GM21576 (cell line): ENCODE results near the gene LYRM4.
A peak's percentile ranks its signal among the peaks of the same experiment; 100 is the strongest.

Experiments
- ATAC-seq: cut with Tn5 transposase; IDR thresholded peaks from one replicate; pipeline ENCODE4 v1.9.1; 2021; ENCODE audit warnings: mild to moderate bottlenecking, moderate library complexity; ENCODE audit not compliant: unreplicated experiment

The LYRM4 gene

GRCh38 chr6:5206920-5207561 is 53.7 kb downstream of the LYRM4 start:
- no peak for ATAC-seq

DNA sequence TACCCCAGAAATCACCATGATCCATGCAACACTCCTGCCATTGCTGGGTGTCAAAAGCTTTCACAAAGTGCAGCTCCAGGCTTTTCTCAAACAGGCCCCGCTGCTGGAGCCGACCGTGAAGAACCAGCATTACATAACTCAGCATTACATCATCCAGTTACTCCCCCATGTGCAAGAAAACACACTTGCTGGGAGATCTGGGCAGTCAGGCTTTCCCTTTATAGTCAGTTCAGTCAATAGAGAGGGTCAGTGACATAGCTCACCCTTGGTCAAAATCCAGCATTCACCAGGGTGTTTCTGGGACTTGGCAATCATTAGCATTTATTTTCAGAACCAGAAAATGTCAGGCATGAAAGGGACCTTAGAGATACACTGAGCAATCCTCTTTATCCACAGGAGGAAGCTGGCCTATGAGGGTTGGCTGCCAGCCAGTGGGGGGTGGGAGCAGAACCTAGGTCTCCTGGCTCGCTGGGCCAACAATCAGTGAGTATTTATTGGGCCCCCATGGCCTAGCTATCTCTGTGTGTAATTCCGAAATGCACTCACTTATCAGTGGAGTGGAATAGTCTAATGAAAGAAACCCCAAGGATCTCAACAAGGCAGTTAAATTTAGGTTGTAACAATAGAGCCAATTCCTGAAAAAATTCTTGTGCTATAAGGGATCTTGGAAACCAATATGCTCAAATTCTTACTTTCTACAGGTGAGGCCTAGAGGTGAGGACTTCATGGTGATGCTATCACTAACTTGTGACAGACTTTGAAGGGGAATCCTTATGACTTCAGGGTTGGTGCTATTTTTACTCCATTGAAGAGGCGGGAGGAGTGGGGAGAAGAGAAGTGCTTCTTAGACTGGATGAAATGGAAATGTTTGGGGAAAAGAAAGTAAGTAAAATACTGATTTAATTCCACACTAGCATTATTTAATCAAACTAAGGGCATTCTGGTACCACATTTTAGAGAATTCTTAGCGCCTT is 54.6 kb downstream of the LYRM4 start:
- ATAC-seq, result no peak

DNA sequence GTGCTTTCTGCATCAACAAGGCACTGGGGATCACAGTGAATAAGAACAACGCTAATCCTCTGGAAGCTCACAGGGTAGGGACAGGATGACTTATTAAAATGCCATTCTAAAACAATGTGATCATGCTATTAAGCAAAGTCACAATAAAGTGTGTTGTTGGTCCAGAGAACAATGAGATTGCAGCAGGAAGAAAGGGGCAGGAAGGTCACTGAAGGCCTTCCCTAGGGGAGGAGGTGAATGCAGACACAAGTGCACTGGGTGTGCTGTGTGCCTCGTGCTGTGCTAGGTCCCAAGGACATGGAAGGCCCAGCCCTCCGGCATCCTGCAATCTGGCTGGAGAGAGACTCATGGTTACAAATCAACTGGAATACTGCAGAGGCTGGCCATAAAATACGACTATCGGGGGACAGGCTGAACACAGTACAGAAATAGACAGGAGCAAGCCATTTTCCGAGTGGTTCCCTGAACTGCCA is 55.7 kb downstream of the LYRM4 start:
- ATAC-seq, result no peak

- no peak for ATAC-seq
These were observed 56.4 kb downstream of the LYRM4 start for GRCh38 chr6:5204376-5204775.

GRCh38 chr6:5203546-5203945 is 57.2 kb downstream of the LYRM4 start:
- ATAC-seq, result no peak

DNA sequence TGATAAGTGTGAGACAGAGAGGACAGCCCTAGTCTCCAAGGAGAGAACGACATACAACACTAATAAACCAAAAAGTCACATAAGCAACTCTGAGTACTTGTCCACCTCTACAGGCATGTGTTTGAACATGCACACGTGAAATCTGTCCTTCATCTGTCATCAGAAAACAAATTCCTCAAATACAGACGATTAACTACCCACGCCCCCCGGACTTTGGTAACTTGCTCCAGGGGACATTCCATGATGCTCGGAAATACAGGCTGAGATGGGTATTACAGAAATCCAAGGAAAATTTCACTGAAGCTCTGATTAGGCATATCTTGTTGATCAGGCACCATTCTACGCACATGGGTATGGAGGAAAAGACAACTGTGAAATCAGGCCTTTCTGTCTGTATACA is 57.8 kb downstream of the LYRM4 start:
- ATAC-seq, result no peak

DNA sequence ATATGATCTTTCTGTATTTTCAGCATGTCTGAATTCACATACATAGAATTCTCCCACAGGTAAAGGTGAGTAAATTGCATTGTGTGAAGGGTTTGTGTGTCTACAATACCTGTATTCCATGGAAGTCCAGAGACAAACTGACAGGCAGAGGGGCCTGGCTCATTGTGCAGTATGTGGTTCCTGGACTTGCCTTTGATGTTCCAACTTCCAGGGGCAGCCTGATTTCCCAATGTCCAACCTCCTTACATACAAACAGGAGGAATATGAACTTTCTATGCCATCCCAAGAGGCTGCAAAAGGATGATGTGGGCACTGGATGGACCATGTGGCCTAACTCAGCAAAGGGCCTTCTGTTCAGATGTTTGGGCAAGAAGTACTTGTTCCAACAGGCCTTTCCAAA is 58.5 kb downstream of the LYRM4 start:
- no peak for ATAC-seq

DNA sequence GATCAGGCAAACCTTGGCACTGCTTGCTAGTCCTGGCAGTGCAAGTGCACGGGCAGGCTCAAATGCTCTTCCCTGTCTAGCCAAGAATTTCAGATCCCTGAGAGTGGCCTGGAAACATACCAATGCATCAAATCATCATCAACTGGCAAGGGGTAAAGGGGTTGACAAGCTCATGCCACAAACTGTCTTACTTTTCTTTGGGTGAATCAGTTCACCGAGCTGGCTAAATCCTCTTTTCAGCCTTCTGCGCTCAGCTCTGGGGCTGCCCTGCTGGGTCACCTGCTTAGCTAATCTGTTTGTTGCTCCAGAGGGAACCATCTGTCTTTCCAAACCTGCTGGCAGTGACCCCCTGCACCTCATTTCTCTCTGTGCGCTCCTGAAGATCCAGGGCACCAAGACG is 59.5 kb downstream of the LYRM4 start:
- no peak for ATAC-seq

- ATAC-seq, result no peak
These were observed 61.0 kb downstream of the LYRM4 start for GRCh38 chr6:5199702-5200101.

GRCh38 chr6:5199283-5199682 is 61.5 kb downstream of the LYRM4 start:
- ATAC-seq, result no peak

GRCh38 chr6:5197084-5197483 is 63.7 kb downstream of the LYRM4 start:
- ATAC-seq, result no peak

GRCh38 chr6:5192135-5192794 is 68.5 kb downstream of the LYRM4 start:
- ATAC-seq, result no peak

GRCh38 chr6:5191722-5192121 is 69.0 kb downstream of the LYRM4 start:
- ATAC-seq, result no peak

GRCh38 chr6:5191222-5191621 is 69.5 kb downstream of the LYRM4 start:
- ATAC-seq, result peak; percentile 58

DNA sequence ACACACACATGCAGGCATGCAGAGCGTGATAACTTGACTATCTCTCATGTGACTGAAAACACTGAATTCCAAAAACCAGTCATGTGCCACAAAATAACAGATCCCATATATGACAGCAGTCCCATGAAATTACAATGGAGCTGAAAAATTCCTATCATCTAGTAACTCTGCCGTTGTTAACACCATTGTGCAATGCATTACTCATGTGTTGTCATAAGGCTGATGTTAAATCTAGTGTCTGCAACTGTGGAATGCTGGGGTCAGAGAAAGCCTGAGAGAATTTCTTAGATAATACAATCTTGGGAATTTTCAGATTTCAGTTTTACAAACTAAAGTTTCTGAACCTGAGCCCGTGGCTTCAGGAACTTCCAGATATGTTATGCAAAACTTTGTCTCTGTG is 70.2 kb downstream of the LYRM4 start:
- no peak for ATAC-seq

GRCh38 chr6:5188646-5189045 is 72.1 kb downstream of the LYRM4 start:
- no peak for ATAC-seq

- no peak for ATAC-seq
These were observed 75.9 kb downstream of the LYRM4 start for GRCh38 chr6:5184878-5185277.

DNA sequence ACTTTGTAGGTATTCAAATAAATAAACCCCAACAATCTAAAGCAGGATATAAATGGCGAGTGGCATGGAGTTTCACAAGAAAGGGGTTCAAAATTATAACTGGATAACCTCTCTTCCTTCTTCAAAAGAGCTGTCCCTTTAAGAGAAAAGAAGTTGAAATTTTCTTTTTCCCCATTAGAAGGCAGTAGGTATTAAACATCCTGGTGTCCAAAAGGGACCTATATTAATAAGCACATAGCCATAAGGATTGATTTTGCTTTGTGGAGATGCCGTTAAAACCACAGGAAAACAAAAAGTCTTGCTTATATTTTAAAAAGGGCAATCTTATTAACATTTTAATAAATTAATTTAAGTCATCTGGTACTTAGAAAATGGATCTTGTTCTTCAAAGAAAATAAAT is 76.5 kb downstream of the LYRM4 start:
- no peak for ATAC-seq

- no peak for ATAC-seq
These were observed 79.0 kb downstream of the LYRM4 start for GRCh38 chr6:5181510-5182317.

DNA sequence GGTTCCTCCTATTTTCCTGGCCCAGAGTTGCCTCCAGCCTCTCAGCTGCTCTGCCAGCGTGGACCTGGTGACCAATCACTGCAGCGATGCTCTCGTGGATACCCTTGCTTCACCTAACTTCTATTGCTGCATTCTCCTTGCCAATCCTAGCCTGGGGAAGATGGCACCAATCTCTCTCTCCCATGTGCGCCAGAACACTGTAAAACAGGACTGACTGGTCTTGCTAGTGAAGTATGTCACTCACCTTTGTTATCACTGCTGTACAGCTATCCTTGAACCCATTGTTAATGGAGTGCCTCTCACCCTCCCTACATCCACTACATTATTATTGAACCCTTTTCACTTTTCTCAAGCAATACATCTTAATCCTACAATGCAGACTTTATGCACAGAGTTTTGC is 80.1 kb downstream of the LYRM4 start:
- no peak for ATAC-seq

GRCh38 chr6:5179917-5180316 is 80.8 kb downstream of the LYRM4 start:
- ATAC-seq, result no peak
